ENCODE results near the gene MBD3L2. TPM values are rescaled to one million over a fixed set of nuclear protein-coding genes. Genes with fewer than 3 reads are reported as not detected.
"Not testable (repeated sequence)": the region's sequence is repeated elsewhere in the genome, so short reads cannot be mapped to it uniquely, and the experiment has no call there.

The MBD3L2 gene
- total and polyA plus RNA-seq, 3 experiments from 2014 or later, result not detected

DNA sequence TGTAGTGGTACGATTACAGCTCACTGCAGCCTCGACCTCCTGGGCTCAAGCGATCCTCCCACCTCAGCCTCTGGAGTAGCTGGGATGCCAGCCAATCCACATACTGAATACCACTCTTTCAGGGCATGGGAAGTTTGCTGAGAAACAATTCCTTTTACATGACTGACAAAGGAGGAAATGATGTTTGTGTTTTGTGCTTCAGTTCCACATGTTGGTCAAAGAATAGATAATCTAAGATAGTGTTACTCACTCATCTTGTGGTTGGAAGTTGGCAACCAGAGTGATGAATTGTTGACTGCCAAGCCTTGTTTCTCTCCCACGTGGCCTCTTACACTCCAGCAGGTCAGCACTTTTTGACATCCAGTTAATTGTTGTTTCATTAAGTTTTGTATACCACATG is 35.4 kb upstream of the MBD3L2 start:
- Mint-ChIP-seq H3K27me3 (no peaks in the 10 kb centered on the region), H3K27ac (peak overlapping the region in 5 of 8 donors; percentile 6 to 91 (median 70)), H3K4me3 (peak overlapping the region in 3 of 7 donors; percentile 0 to 21 (median 18)), H3K36me3 (no peaks in the 10 kb centered on the region), H3K4me1 (peaks cover 28 to 42% (median 40%) of the 10 kb centered on the region in 3 donors), H3K9me3 (no peaks in the 10 kb centered on the region)
- ChIA-PET CTCF (no interaction called here), POLR2A (no interaction called here)
- no peak for DNase-seq
- peaks cover 23% of the 10 kb centered on the region for H3K4me1 ChIP-seq (ENCODE audit: insufficient read depth, low read length)
- H3K4me3 ChIP-seq (ENCODE audit: low read length), result no peak overlapping the region
- H3K27ac ChIP-seq (ENCODE audit: low read depth, low read length), result no peak overlapping the region
- no peaks in the 10 kb centered on the region for H3K9me3 ChIP-seq (ENCODE audit: low read length)
- no peaks in the 10 kb centered on the region for H3K36me3 ChIP-seq (ENCODE audit: insufficient read depth, low read length)
- no peaks in the 10 kb centered on the region for H3K27me3 ChIP-seq (ENCODE audit: insufficient read depth, low read length, poor library complexity, severe bottlenecking)

DNA sequence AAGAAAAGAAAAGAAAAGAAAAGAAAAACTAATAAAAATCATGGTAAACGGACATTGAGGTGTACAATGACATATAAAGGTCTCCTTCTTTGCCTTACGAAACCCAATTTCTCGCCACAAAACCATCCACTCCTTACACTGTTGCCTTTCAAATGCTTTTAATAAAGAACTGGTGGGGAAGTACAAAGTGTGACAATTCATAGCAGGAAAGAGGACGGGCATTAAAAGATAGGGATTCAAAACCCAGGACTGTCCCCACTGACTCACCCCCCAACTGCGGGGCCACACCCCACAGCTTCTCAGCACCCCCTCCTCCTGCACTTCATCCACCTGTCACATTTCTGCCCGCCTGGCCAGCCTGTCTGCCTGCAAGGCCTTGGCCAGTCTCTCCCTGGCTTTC is 30.3 kb upstream of the MBD3L2 start:
- peaks cover 2 to 9% (median 7%) of the 10 kb centered on the region in 3 donors for H3K4me1 Mint-ChIP-seq
- H3K27me3 ChIP-seq (ENCODE audit: insufficient read depth, low read length, poor library complexity, severe bottlenecking), result no peaks in the 10 kb centered on the region
- H3K9me3 ChIP-seq (ENCODE audit: low read length), result no peaks in the 10 kb centered on the region
- H3K36me3 Mint-ChIP-seq, result no peaks in the 10 kb centered on the region
- no peaks in the 10 kb centered on the region for H3K36me3 ChIP-seq (ENCODE audit: insufficient read depth, low read length)
- no peak overlapping the region for H3K27ac Mint-ChIP-seq
- CTCF ChIA-PET, result no interaction called here
- H3K4me3 ChIP-seq (ENCODE audit: low read length), result no peak overlapping the region
- DNase-seq, result no peak
- POLR2A ChIA-PET, result no interaction called here
- H3K4me1 ChIP-seq (ENCODE audit: insufficient read depth, low read length), result peaks cover 7% of the 10 kb centered on the region
- no peak overlapping the region for H3K27ac ChIP-seq (ENCODE audit: low read depth, low read length)
- H3K27me3 Mint-ChIP-seq, result no peaks in the 10 kb centered on the region
- H3K4me3 Mint-ChIP-seq, result no peak overlapping the region
- no peaks in the 10 kb centered on the region for H3K9me3 Mint-ChIP-seq

DNA sequence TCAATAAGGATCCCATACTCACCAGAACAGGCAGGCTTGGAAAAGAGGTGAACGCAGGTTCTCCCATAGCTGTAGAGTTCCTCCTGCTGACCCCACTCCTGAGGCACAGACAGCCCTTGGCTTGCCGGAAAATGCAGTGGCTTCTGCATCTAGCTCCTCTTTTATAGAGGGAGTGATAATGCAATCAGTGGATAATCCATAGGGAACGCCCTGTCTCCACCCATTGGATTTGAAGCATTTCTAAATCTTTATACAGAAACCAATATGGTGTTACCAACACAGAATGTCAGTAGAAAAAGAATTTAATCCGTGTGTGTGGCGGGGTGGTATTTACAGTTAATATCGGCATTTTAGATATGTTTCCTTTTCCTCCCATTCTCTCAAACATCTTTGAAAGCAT is 27.8 kb upstream of the MBD3L2 start, which contains the start of gene MBD3L2B:
Gene MBD3L2B, minus strand, starts transcription at position 101 of the 400 bp plus-strand sequence. Its CDS starts 34 bp downstream, at position 67.
- H3K4me3 Mint-ChIP-seq; H3K27ac ChIP-seq (ENCODE audit: low read depth, low read length); H3K36me3 Mint-ChIP-seq; H3K4me1 Mint-ChIP-seq; POLR2A ChIA-PET; H3K9me3 ChIP-seq (ENCODE audit: low read length); H3K4me1 ChIP-seq (ENCODE audit: insufficient read depth, low read length); CTCF ChIA-PET; DNase-seq; H3K27me3 ChIP-seq (ENCODE audit: insufficient read depth, low read length, poor library complexity, severe bottlenecking); H3K27ac Mint-ChIP-seq; H3K27me3 Mint-ChIP-seq; H3K36me3 ChIP-seq (ENCODE audit: insufficient read depth, low read length); H3K4me3 ChIP-seq (ENCODE audit: low read length); H3K9me3 Mint-ChIP-seq: not testable (repeated sequence)

DNA sequence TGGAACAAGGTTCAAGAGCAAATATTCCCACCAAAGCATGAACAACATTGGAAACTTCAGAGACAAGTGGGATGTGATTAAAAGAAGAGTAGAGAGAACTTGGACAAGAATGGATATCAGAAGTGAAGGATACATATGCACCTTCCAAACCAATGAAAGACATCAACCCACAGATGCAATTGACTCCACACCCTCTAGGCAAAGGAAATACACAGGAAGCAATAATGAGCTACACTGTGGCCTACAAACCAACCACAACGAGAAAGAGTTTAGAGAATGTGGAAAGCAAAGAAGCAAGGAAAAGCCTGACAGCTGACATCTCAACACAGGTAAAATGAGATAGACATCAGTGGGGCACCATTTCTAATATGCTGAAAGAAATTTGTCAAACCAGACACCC is 20.3 kb upstream of the MBD3L2 start:
- H3K27ac ChIP-seq (ENCODE audit: low read depth, low read length); H3K36me3 Mint-ChIP-seq; H3K9me3 Mint-ChIP-seq; H3K27me3 ChIP-seq (ENCODE audit: insufficient read depth, low read length, poor library complexity, severe bottlenecking); H3K4me3 Mint-ChIP-seq; CTCF ChIA-PET; H3K4me1 Mint-ChIP-seq; H3K36me3 ChIP-seq (ENCODE audit: insufficient read depth, low read length); H3K27ac Mint-ChIP-seq; H3K4me3 ChIP-seq (ENCODE audit: low read length); POLR2A ChIA-PET; H3K27me3 Mint-ChIP-seq; H3K9me3 ChIP-seq (ENCODE audit: low read length); H3K4me1 ChIP-seq (ENCODE audit: insufficient read depth, low read length); DNase-seq: not testable (repeated sequence)

DNA sequence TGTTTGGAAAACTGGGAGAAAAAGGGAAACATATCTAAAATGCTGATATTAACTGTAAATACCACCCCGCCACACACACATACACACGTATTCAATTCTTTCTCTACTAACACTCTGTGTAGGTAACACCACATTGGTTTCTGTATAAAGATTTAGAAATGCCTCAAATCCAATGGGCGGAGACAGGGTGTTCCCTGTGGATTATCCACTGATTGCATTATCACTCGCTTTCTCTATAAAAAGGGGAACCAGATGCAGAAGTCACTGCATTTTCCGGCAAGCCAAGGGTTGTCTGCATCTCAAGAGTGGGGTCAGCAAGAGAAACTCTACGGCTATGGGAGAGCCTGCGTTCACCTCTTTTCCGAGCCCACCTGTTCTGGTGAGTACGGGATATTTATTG is 18.8 kb upstream of the MBD3L2 start, which contains the start of gene MBD3L5:
Gene MBD3L5, plus strand, starts transcription at position 301 of the 400 bp plus-strand sequence. Its CDS starts 34 bp downstream, at position 335.
- H3K4me3 Mint-ChIP-seq; H3K36me3 ChIP-seq (ENCODE audit: insufficient read depth, low read length); CTCF ChIA-PET; H3K4me1 Mint-ChIP-seq; H3K27me3 Mint-ChIP-seq; H3K9me3 Mint-ChIP-seq; H3K27me3 ChIP-seq (ENCODE audit: insufficient read depth, low read length, poor library complexity, severe bottlenecking); POLR2A ChIA-PET; H3K36me3 Mint-ChIP-seq; H3K4me1 ChIP-seq (ENCODE audit: insufficient read depth, low read length); H3K4me3 ChIP-seq (ENCODE audit: low read length); H3K9me3 ChIP-seq (ENCODE audit: low read length); H3K27ac Mint-ChIP-seq; DNase-seq; H3K27ac ChIP-seq (ENCODE audit: low read depth, low read length): not testable (repeated sequence)

DNA sequence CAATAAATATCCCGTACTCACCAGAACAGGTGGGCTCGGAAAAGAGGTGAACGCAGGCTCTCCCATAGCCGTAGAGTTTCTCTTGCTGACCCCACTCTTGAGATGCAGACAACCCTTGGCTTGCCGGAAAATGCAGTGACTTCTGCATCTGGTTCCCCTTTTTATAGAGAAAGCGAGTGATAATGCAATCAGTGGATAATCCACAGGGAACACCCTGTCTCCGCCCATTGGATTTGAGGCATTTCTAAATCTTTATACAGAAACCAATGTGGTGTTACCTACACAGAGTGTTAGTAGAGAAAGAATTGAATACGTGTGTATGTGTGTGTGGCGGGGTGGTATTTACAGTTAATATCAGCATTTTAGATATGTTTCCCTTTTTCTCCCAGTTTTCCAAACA is 9.0 kb upstream of the MBD3L2 start, which contains the start of gene MBD3L4:
Gene MBD3L4, minus strand, starts transcription at position 101 of the 400 bp plus-strand sequence. Its CDS starts 35 bp downstream, at position 66.
- CTCF ChIA-PET, result not testable (repeated sequence)

DNA sequence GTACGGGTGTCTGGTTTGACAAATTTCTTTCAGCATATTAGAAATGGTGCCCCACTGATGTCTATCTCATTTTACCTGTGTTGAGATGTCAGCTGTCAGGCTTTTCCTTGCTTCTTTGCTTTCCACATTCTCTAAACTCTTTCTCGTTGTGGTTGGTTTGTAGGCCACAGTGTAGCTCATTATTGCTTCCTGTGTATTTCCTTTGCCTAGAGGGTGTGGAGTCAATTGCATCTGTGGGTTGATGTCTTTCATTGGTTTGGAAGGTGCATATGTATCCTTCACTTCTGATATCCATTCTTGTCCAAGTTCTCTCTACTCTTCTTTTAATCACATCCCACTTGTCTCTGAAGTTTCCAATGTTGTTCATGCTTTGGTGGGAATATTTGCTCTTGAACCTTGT is 7.6 kb upstream of the MBD3L2 start:
- POLR2A ChIA-PET; H3K4me3 ChIP-seq (ENCODE audit: low read length); H3K27me3 ChIP-seq (ENCODE audit: insufficient read depth, low read length, poor library complexity, severe bottlenecking); H3K4me1 Mint-ChIP-seq; DNase-seq; CTCF ChIA-PET; H3K4me1 ChIP-seq (ENCODE audit: insufficient read depth, low read length); H3K9me3 Mint-ChIP-seq; H3K27ac Mint-ChIP-seq; H3K36me3 ChIP-seq (ENCODE audit: insufficient read depth, low read length); H3K27me3 Mint-ChIP-seq; H3K36me3 Mint-ChIP-seq; H3K4me3 Mint-ChIP-seq; H3K27ac ChIP-seq (ENCODE audit: low read depth, low read length); H3K9me3 ChIP-seq (ENCODE audit: low read length): not testable (repeated sequence)

More for the DNA sequence above, 9.0 kb upstream of the MBD3L2 start, which contains the start of gene MBD3L4:
- H3K4me3 ChIP-seq (ENCODE audit: low read length); H3K9me3 ChIP-seq (ENCODE audit: low read length); H3K4me1 ChIP-seq (ENCODE audit: insufficient read depth, low read length); H3K36me3 ChIP-seq (ENCODE audit: insufficient read depth, low read length); H3K4me1 Mint-ChIP-seq; H3K27ac Mint-ChIP-seq; H3K9me3 Mint-ChIP-seq; H3K27ac ChIP-seq (ENCODE audit: low read depth, low read length); DNase-seq; H3K27me3 ChIP-seq (ENCODE audit: insufficient read depth, low read length, poor library complexity, severe bottlenecking); H3K27me3 Mint-ChIP-seq; POLR2A ChIA-PET; H3K36me3 Mint-ChIP-seq; H3K4me3 Mint-ChIP-seq: not testable (repeated sequence)

DNA sequence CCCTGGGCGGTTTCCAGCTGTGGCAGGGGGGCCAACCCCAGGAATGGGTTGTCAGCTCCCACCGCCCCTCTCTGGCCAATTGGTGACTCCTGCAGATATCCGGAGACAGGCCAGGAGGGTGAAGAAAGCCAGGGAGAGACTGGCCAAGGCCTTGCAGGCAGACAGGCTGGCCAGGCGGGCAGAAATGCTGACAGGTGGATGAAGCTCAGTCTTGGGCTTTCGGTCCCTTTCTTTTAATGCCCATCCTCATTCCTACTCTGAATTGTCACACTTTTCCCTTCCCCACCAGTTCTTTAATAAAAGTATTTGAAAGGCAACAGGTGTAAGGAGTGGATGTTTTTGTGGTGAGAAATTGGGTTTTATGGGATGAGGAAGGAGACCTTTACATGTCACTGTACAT is 2.3 kb downstream of the MBD3L2 start:
- H3K4me3 Mint-ChIP-seq; H3K36me3 ChIP-seq (ENCODE audit: insufficient read depth, low read length); H3K4me1 Mint-ChIP-seq; H3K9me3 Mint-ChIP-seq; CTCF ChIA-PET; DNase-seq; H3K36me3 Mint-ChIP-seq; H3K27ac ChIP-seq (ENCODE audit: low read depth, low read length); H3K9me3 ChIP-seq (ENCODE audit: low read length); H3K4me3 ChIP-seq (ENCODE audit: low read length); H3K27ac Mint-ChIP-seq; H3K4me1 ChIP-seq (ENCODE audit: insufficient read depth, low read length); H3K27me3 ChIP-seq (ENCODE audit: insufficient read depth, low read length, poor library complexity, severe bottlenecking); H3K27me3 Mint-ChIP-seq; POLR2A ChIA-PET: not testable (repeated sequence)

DNA sequence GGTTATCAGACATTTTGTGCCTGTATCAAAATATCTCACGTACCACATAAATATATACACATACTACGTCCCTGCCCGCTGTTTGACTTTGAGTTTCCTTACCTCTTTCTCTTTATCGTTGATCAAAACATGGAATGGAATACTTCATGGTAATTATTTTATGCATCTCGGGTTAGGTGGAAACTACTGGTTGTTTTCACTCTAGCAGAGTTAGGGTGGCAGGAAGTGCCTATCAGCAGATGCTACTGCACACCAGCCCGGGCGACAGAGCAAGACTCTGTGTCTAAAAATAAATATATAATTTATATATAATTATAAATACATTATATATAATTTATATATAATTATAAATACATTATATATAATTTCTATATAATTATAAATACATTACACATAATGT is 3.8 kb downstream of the MBD3L2 start:
- H3K9me3 ChIP-seq (ENCODE audit: low read length); POLR2A ChIA-PET; CTCF ChIA-PET; H3K4me3 ChIP-seq (ENCODE audit: low read length); H3K4me3 Mint-ChIP-seq; DNase-seq; H3K27ac ChIP-seq (ENCODE audit: low read depth, low read length); H3K36me3 ChIP-seq (ENCODE audit: insufficient read depth, low read length); H3K27me3 ChIP-seq (ENCODE audit: insufficient read depth, low read length, poor library complexity, severe bottlenecking); H3K4me1 Mint-ChIP-seq; H3K27ac Mint-ChIP-seq; H3K27me3 Mint-ChIP-seq; H3K36me3 Mint-ChIP-seq; H3K4me1 ChIP-seq (ENCODE audit: insufficient read depth, low read length); H3K9me3 Mint-ChIP-seq: not testable (repeated sequence)

Data from CD8-positive, alpha-beta memory T cell (primary cell).